ENCODE data around the gene PHLDB2. TPM values are rescaled to one million over a fixed set of nuclear protein-coding genes. Genes with fewer than 3 reads are reported as not detected.

Gene PHLDB2
- total RNA-seq, 4 donors from 2014 or later, result 23.5 to 81.5 (median 26.2) TPM

DNA sequence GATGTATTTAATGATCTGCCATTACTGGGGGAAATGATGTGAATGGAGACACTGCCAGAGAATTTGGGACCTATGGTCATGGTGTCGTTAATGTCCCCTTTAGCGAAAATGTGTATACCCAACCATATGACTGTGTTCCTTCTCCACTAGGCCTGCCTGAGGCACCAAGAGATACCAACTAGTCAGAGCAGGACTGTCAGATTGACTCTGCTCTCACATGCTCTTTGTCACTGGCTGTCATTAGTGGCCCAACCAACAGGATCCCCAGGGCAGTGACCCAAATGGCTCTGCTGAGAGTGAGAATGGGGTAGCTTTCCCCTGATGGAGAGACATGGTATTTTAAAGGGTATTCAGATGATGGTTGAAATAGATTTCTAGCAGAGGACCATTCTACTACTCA is 142.5 kb downstream of the PHLDB2 start:
- no peak for TF ChIP-seq POLR2A (IDR thresholded peaks at IDR 0.05)
- TF ChIP-seq, protein P1, sequence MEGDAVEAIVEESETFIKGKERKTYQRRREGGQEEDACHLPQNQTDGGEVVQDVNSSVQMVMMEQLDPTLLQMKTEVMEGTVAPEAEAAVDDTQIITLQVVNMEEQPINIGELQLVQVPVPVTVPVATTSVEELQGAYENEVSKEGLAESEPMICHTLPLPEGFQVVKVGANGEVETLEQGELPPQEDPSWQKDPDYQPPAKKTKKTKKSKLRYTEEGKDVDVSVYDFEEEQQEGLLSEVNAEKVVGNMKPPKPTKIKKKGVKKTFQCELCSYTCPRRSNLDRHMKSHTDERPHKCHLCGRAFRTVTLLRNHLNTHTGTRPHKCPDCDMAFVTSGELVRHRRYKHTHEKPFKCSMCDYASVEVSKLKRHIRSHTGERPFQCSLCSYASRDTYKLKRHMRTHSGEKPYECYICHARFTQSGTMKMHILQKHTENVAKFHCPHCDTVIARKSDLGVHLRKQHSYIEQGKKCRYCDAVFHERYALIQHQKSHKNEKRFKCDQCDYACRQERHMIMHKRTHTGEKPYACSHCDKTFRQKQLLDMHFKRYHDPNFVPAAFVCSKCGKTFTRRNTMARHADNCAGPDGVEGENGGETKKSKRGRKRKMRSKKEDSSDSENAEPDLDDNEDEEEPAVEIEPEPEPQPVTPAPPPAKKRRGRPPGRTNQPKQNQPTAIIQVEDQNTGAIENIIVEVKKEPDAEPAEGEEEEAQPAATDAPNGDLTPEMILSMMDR (IDR thresholded peaks at IDR 0.05), result no peak
- WGBS, 2 donors, result 92 to 96% methylated on average over 2 of the region's 2 CpGs

DNA sequence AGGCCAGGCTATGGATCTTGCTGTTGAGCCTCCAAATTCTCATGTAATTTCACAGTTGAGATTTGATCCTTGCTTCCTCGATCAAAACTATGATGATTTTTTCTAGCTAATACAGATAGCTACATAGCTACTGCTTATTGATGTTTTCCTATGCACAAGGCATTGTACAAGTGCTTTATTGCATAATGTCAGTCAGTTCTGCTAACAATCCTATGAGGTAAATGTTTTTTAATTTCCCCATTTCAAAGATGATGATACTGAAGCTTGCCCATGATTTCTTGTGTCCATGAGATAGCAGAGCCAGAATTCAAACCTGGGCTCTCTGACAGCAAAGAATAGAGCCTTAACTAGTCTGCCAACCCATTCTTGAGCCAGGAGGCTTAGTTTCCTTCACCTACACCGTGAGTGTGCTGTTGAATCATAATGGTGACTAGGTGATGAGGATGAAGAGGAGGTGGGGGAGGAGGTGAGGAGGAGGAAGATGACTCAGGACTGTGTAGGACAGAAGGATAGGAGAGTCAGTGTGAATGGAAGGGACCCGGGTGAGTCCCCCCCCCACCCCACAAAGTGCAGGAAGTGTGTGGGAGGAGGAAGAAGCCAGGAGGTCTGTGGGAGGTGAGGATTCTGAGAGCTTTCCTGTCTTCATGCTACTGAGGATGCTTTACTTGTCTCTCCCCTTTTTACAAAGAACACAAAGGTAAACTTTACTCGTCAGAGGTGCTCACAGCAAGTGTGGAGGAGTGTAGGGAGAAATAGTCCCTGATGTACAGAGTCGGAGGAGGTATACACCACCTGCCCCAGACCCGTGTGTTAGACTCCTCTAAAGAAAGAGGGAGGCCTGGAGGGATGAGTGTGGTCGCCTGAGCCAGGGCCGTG is 143.3 kb downstream of the PHLDB2 start:
- H3K4me3 ChIP-seq (ENCODE audit: low read depth, poor library complexity, severe bottlenecking), result no peak overlapping the region
- TF ChIP-seq, protein P1 (IDR thresholded peaks at IDR 0.05), result no peak
- no peak for TF ChIP-seq POLR2A (IDR thresholded peaks at IDR 0.05)
- intact Hi-C loops (cut with DNase I; ENCODE audit: low total_unique reads), result no loop called here
- DNase-seq (ENCODE audit: low spot score in 2 of 2), result no peak
- 71 to 79% methylated on average over 8 of the region's 8 CpGs for WGBS, 2 donors

More for the DNA sequence above, 142.5 kb downstream of the PHLDB2 start:
- H3K4me3 ChIP-seq (ENCODE audit: low read depth, poor library complexity, severe bottlenecking), result no peak overlapping the region
- DNase-seq (ENCODE audit: low spot score in 2 of 2), result no peak
- intact Hi-C loops (cut with DNase I; ENCODE audit: low total_unique reads), result no loop called here

DNA sequence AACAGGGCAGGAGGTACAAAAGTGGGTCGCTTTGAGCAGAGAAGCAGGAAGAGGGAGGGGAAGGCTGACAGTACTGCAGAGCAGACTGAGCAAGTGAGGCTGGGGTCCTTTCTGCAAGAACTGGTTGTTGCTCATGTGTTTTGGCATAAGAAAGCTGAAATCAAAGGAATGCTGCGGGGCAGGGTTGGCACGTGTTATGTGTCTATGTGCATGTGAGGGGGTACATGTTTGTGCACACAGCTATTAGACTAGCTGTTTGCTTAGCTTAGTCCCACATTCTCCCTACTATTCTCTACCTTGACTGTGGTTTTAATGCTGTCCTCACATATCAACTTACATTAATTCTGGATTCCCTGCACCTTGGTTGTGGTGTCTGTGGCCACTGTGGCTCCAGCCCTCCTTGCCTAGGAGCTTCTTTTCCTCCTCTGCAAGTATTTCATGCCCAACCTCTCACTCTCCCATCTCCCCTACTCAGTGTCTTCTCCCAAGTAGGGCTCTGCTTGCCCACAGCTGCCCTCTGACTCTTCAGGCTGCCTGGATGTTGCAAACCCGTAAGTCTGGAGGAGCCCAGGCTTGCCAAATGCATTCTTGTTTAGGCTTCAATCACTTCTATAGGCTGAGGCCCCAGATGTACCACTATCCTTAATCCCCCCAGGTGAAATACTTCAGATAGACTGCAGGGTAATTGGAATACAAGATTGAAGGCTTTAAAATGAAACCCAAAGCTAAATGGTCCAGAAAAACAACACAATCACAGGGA is 144.4 kb downstream of the PHLDB2 start:
- no peak overlapping the region for H3K4me3 ChIP-seq (ENCODE audit: low read depth, poor library complexity, severe bottlenecking)
- 66 to 82% methylated on average over 4 of the region's 4 CpGs for WGBS, 2 donors
- TF ChIP-seq, protein P1 (IDR thresholded peaks at IDR 0.05), result no peak
- TF ChIP-seq POLR2A (IDR thresholded peaks at IDR 0.05), result no peak
- no peak for DNase-seq (ENCODE audit: low spot score in 2 of 2)
- intact Hi-C loops (cut with DNase I; ENCODE audit: low total_unique reads), result no loop called here

DNA sequence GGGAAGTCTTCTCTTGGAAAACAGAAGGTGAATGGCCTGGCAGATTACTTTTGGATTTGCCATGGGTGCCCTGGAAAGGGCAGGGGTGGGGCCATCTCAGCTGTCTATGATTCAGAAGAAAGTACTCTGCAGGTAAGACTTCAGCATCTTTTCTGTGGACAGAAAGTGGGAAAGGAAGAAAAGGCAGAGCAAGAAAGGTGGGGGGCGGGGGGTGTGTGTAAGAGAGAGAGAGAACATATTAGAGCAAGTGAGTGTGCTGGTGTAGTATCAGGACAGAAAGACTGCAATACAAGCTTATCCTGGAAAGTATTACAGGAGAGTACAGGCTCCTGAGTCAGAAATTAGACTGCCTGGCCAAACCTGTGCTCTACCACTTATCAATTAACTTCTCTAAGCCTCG is 145.1 kb downstream of the PHLDB2 start:
- no peak for DNase-seq (ENCODE audit: low spot score in 2 of 2)
- TF ChIP-seq, protein P1 (IDR thresholded peaks at IDR 0.05), result no peak
- intact Hi-C loops (cut with DNase I; ENCODE audit: low total_unique reads), result no loop called here
- H3K4me3 ChIP-seq (ENCODE audit: low read depth, poor library complexity, severe bottlenecking), result no peak overlapping the region
- 88 to 89% methylated on average over 2 of the region's 2 CpGs for WGBS, 2 donors

DNA sequence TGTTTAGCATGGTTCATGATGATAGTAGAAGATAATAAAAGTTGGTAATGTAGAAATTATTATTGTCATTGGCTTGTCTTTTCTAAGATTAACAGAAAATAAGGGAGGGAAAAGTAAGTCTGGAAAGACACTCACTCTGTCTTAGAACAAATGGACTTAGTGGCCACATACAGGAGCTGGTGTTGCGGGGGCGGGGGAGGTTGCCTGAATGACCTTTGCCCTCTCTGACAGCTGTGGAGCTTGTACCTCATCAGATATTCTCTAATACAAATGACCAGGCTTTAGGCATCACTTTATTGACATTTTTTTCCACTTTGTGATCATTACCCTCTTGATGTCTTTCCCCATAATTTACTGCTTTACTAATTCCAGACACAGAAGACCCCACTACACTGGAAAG is 145.6 kb downstream of the PHLDB2 start:
- WGBS, 2 donors, result 90 to 98% methylated on average over 2 of the region's 2 CpGs
- H3K4me3 ChIP-seq (ENCODE audit: low read depth, poor library complexity, severe bottlenecking), result no peak overlapping the region

More for the DNA sequence above, 145.6 kb downstream of the PHLDB2 start:
- DNase-seq (ENCODE audit: low spot score in 2 of 2), result no peak
- intact Hi-C loops (cut with DNase I; ENCODE audit: low total_unique reads), result no loop called here
- no peak for TF ChIP-seq POLR2A (IDR thresholded peaks at IDR 0.05)
- TF ChIP-seq, protein P1 (IDR thresholded peaks at IDR 0.05), result no peak

Data from lower leg skin (tissue), 4 donors.